HepG2 (cell line): ENCODE measurements around the gene PUM1. TPM values are rescaled to one million over a fixed set of nuclear protein-coding genes. Genes with fewer than 3 reads are reported as not detected.

Source experiments
- ATAC-seq: fragments of 200-7000 bp; cut with Tn5 transposase; 3 replicates; pipeline ENCODE4 v1.9.1; 2020; ENCODE audit warnings: mild to moderate bottlenecking, moderate library complexity
- BruUV-seq: library from RNA; stranded (reverse); fragments of 400-500 nt; replicated peaks from 2 replicates; lab custom pipeline; 2021; lab: Mats Ljungman, UMichigan
- CTCF ChIA-PET: fragments of 300-600 bp; formaldehyde crosslinking; extraction: SDS; loops from one replicate; lab custom pipeline; 2021; ENCODE audit warnings: low total read pairs, inconsistent platforms, low intra/inter-chr PET ratio; lab: Yijun Ruan, JAX
- POLR2A ChIA-PET: fragments of 350-600 bp; sonication (Branson Sonifier 250); formaldehyde crosslinking; loops from one replicate; lab custom pipeline; 2020; ENCODE audit warnings: antibody characterized with exemption, inconsistent platforms; lab: Yijun Ruan, JAX
- DNase-seq: peaks from one replicate; pipeline ENCODE4 v3.0.0-alpha.2; 2015; ENCODE audit warnings: low spot score
- FAIRE-seq: peaks from 3 replicates; lab custom pipeline; 2011; peaks lifted over from hg19 to GRCh38; lab: Jason Lieb, UNC
- H2AFZ ChIP-seq: one replicate; pipeline ENCODE4 v1.6.1; 2011; ENCODE audit warnings: low read length, inconsistent platforms
- H3K27ac ChIP-seq: fragments of 300-600 bp; 3 replicates; pipeline ENCODE4 v1.8.0; 2011; ENCODE audit warnings: mixed run types, mild to moderate bottlenecking, mixed read lengths, low read length, inconsistent platforms; ENCODE audit not compliant: insufficient read depth; ENCODE audit errors: extremely low read length
- H3K27me3 ChIP-seq, 2 experiments: fragments of 200-600 bp in 1 of 2; 2 replicates in 1 of 2; 3 replicates in 1 of 2; pipeline versions ENCODE4 v1.6.0 to v1.8.0; 2011; ENCODE audit warnings: low read length in 2 of 2, mild to moderate bottlenecking in 2 of 2, moderate library complexity in 2 of 2, inconsistent platforms in 1 of 2; ENCODE audit not compliant: insufficient read depth in 2 of 2, control insufficient read depth in 1 of 2
- H3K36me3 ChIP-seq, 2 experiments: fragments of 200-600 bp in 1 of 2; replicated peaks in 1 of 2; 2 replicates in 1 of 2; 3 replicates in 1 of 2; pipeline versions ENCODE4 v1.5.1 to v1.8.0; 2011; ENCODE audit warnings: low read length in 2 of 2, inconsistent platforms in 1 of 2; ENCODE audit not compliant: insufficient read depth in 2 of 2, control insufficient read depth in 1 of 2
- H3K4me1 ChIP-seq: 2 replicates; pipeline ENCODE4 v1.5.1; 2012; ENCODE audit warnings: low read length, inconsistent platforms; ENCODE audit not compliant: insufficient read depth
- H3K4me2 ChIP-seq: 2 replicates; pipeline ENCODE4 v1.6.0; 2011; ENCODE audit warnings: low read depth, low read length, inconsistent platforms
- H3K4me3 ChIP-seq, 3 experiments: fragments of 200-600 bp in 1 of 3; sonication (generic), shearing (Covaris generic) in 1 of 3; replicated peaks in 1 of 3; 2 replicates each; pipeline ENCODE4 v1.5.1; 2011 to 2016; ENCODE audit warnings: low read length in 3 of 3, inconsistent platforms in 2 of 3, low read depth in 2 of 3, mild to moderate bottlenecking in 2 of 3, control low read depth in 1 of 3, mixed read lengths in 1 of 3; ENCODE audit not compliant: insufficient read depth in 1 of 3
- H3K79me2 ChIP-seq: one replicate; pipeline ENCODE4 v1.6.1; 2011; ENCODE audit warnings: low read length, inconsistent platforms; ENCODE audit not compliant: insufficient read depth
- H3K9ac ChIP-seq: 2 replicates; pipeline ENCODE4 v1.6.0; 2011; ENCODE audit warnings: mild to moderate bottlenecking, low read depth, low read length, inconsistent platforms; ENCODE audit not compliant: insufficient read depth
- H3K9me3 ChIP-seq: 2 replicates; pipeline ENCODE4 v1.5.1; 2012; ENCODE audit warnings: mild to moderate bottlenecking, low read length
- H4K20me1 ChIP-seq: 2 replicates; pipeline ENCODE4 v1.6.0; 2011; ENCODE audit warnings: inconsistent platforms, mild to moderate bottlenecking, low read length, moderate library complexity; ENCODE audit not compliant: insufficient read depth
- DBP ChIP-seq: sonication (generic); formaldehyde crosslinking; IDR thresholded peaks from 2 replicates; pipeline ENCODE4 v1.4.0; 2020; ENCODE audit warnings: missing genetic modification reagents; ENCODE audit errors: not compliant biosample characterization
- SRSF4 ChIP-seq: fragments of 200-400 bp; formaldehyde crosslinking; IDR thresholded peaks from one replicate; pipeline ENCODE4 v1.6.1; 2018; ENCODE audit warnings: mild to moderate bottlenecking, low read depth, low read length, moderate library complexity; ENCODE audit not compliant: poor library complexity, severe bottlenecking
- THAP9 ChIP-seq: sonication (generic); formaldehyde crosslinking; IDR thresholded peaks from 2 replicates; pipeline ENCODE4; 2020; ENCODE audit warnings: missing genetic modification reagents, mild to moderate bottlenecking, borderline replicate concordance
- TRAFD1 ChIP-seq: sonication (generic); formaldehyde crosslinking; IDR thresholded peaks from 2 replicates; pipeline ENCODE4 v1.5.1; 2020; ENCODE audit warnings: missing genetic modification reagents, mild to moderate bottlenecking, borderline replicate concordance
- ZBTB39 ChIP-seq: sonication (generic); formaldehyde crosslinking; IDR thresholded peaks from 2 replicates; pipeline ENCODE4 v1.5.0; 2020; ENCODE audit warnings: missing genetic modification reagents
- ZNF615 ChIP-seq: sonication (generic); formaldehyde crosslinking; IDR thresholded peaks from 2 replicates; pipeline ENCODE4 v1.5.0; 2020; ENCODE audit warnings: mild to moderate bottlenecking, missing genetic modification reagents, borderline replicate concordance
- ZNF768 ChIP-seq: sonication (generic); formaldehyde crosslinking; IDR thresholded peaks from 2 replicates; pipeline ENCODE4 v1.4.0; 2020; ENCODE audit warnings: missing genetic modification reagents
- WGBS: methylation state at CpG from one replicate; pipeline ENCODE4 v1.1.6; 2017; ENCODE audit warnings: low lambda C conversion rate; 5-methylcytosine and 5-hydroxymethylcytosine counted together
- in situ Hi-C: cut with HindIII; loops from 2 replicates; pipeline ENCODE4 v1.10.0; 2017; ENCODE audit warnings: low pct_unique_long_range_greater_than_20kb; ENCODE audit not compliant: extremely low pct_ligation_motif_present
- intact Hi-C: fragments of 100-400 bp; cut with micrococcal nuclease; formaldehyde crosslinking; loops from one replicate; pipeline ENCODE4 v1.10.0; 2022; ENCODE audit not compliant: unreplicated experiment
- polyA plus RNA-seq, 8 experiments: library from polyadenylated mRNA; depleted of rRNA in 3 of 8; stranded (reverse) in 7 of 8; unstranded in 1 of 8; fragments of >200 nt; fragmentation: Illumina TruSeq in 4 of 8; extraction: Trizol in 4 of 8; gene quantifications; 2 replicates each; pipeline versions ENCODE4 v1.2.1 to v1.2.3, GENCODE V29; 2011 to 2016; ENCODE audit warnings: low read depth in 4 of 8, missing spikeins in 1 of 8, mixed read lengths in 1 of 8; ENCODE audit not compliant: insufficient read depth in 1 of 8
- total RNA-seq, 5 experiments: library from RNA; depleted of rRNA; stranded (reverse); fragments of >200 nt; fragmentation: Illumina TruSeq; extraction: Trizol; gene quantifications; 2 replicates each; pipeline ENCODE4 v1.2.3, GENCODE V29; 2016; ENCODE audit warnings: low read depth in 1 of 5

Gene PUM1
- total and polyA plus RNA-seq, 2 of the 13 experiments (the other 11 are each of a cell fraction or from before 2014, with no cell fraction given) = 64.7 to 91.0 TPM

GRCh38 chr1:30927448-30927847 lies 138.1 kb downstream of the PUM1 start:
- no TSS peak for BruUV-seq
- CTCF ChIA-PET = no interaction called here
- no peak for ATAC-seq
- DNase-seq = no peak
- no peak for TF ChIP-seq ZNF768 (CRISPR knock-in tag)
- TF ChIP-seq TRAFD1 = no peak
- TF ChIP-seq ZNF615 (CRISPR knock-in tag) = no peak
- no peak for TF ChIP-seq SRSF4
- TF ChIP-seq, all 625 proteins: peak for 0
- Histone ChIP-seq H3K4me3 (no peak overlapping the region), H3K27ac (no peak overlapping the region), H2AFZ (no peak overlapping the region), H3K79me2 (no peaks in the 10 kb centered on the region), H3K36me3 (0 out of 5 replicates have a peak, but pooled peaks cover 0 to 2% of the 10 kb centered on the region in 2 experiments), H3K9ac (no peak overlapping the region), H4K20me1 (peaks cover 14% of the 10 kb centered on the region), H3K4me1 (peaks cover 10% of the 10 kb centered on the region), H3K27me3 (no peaks in the 10 kb centered on the region), H3K4me2 (no peak overlapping the region), H3K9me3 (no peaks in the 10 kb centered on the region)
- intact Hi-C loops = no loop called here
- POLR2A ChIA-PET = no interaction called here
- WGBS = 70% methylated on average over 3 of the region's 3 CpGs
- FAIRE-seq = no peak
- in situ Hi-C loops = no loop called here

GRCh38 chr1:30923597-30923996 lies 141.9 kb downstream of the PUM1 start:
- ATAC-seq (no peak), FAIRE-seq (no peak), DNase-seq (no peak)
- intact Hi-C loops = no loop called here
- no peaks in the 10 kb centered on the region for H3K79me2 ChIP-seq
- no peak overlapping the region for H2AFZ ChIP-seq
- no peaks in the 10 kb centered on the region for H3K9me3 ChIP-seq
- CTCF ChIA-PET = no interaction called here
- no peaks in the 10 kb centered on the region for H3K36me3 ChIP-seq
- H3K4me3 ChIP-seq = no peak overlapping the region
- 0% methylated on average over 1 of the region's 1 CpG for WGBS
- H4K20me1 ChIP-seq = no peaks in the 10 kb centered on the region
- H3K27ac ChIP-seq = no peak overlapping the region
- H3K4me2 ChIP-seq = no peak overlapping the region
- no peak for TF ChIP-seq THAP9 (CRISPR knock-in tag)
- TF ChIP-seq DBP = no peak
- TF ChIP-seq ZBTB39 (CRISPR knock-in tag) = no peak
- no peaks in the 10 kb centered on the region for H3K4me1 ChIP-seq
- H3K27me3 ChIP-seq = no peaks in the 10 kb centered on the region; a peak in 1 of 5 replicates
- in situ Hi-C loops = no loop called here
- BruUV-seq = no TSS peak
- POLR2A ChIA-PET = no interaction called here
- no peak overlapping the region for H3K9ac ChIP-seq
